CD1c-positive myeloid dendritic cell (primary cell): ENCODE data around the gene PAGE2.
"Not testable (repeated sequence)": the region's sequence is repeated elsewhere in the genome, so short reads cannot be mapped to it uniquely, and the experiment has no call there.

ENCODE experiments used
- DNase-seq: peaks from one replicate; pipeline ENCODE4 v3.0.0-alpha.2; 2016; ENCODE audit errors: extremely low spot score

The PAGE2 gene

DNA sequence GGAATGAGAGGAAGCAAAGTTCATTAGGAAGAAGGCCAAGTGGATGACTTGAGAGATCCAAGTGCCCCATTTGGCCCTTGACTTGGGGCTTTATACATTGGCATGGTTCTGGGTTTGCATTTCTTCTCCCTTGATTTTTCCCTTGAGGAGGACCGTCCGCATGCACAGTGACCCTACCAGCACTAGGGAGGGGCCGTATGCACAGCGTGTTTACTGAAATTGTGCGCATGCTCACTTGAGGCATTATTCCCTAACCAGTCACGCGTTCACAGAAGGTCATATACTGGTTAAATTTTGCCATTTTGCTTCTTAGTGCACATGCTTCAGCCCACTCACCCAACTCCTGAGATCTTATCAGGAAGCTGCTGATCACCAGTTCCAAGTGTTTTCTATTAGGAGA lies 35.1 kb downstream of the PAGE2 start:
- no peak for DNase-seq

- no peak for DNase-seq
Observed at GRCh38 chrX:55127692-55128091, 38.9 kb downstream of the PAGE2 start.

- no peak for DNase-seq
Observed at GRCh38 chrX:55129361-55129760, 40.5 kb downstream of the PAGE2 start.

DNA sequence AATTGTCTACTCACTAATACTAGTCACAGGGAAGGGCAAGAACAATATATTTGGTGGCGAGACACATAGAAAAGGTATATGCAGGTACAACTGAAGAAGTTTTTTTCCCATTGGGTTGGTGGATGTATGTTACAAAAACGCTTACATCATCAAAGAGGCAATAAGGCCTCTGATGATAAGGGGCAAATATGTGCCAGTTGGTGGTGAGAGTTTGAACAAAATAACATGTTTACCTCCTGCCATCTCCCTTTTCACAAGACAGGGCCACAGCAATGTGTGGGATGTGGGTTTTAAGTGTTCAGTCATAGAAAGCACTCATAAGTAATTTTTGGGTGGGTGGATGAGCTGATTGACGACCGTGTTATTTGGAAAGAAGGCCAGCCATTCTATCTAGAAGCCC lies 41.7 kb downstream of the PAGE2 start:
- no peak for DNase-seq

- no peak for DNase-seq
Observed at GRCh38 chrX:55132416-55132815, 43.6 kb downstream of the PAGE2 start.

- DNase-seq = peak; percentile 12
Observed at GRCh38 chrX:55135171-55135570, 46.4 kb downstream of the PAGE2 start.

- DNase-seq = not testable (repeated sequence)
Observed at GRCh38 chrX:55140800-55141199, 52.0 kb downstream of the PAGE2 start.
